IPS-15b (cell line): ENCODE measurements around the gene JADE2.
"Not testable (repeated sequence)": the region's sequence is repeated elsewhere in the genome, so short reads cannot be mapped to it uniquely, and the experiment has no call there.

Experiments
- H3K27me3 ChIP-seq: one replicate; pipeline ENCODE4 v1.6.1; 2013; ENCODE audit warnings: low read length; ENCODE audit not compliant: control insufficient read depth, insufficient read depth
- H3K36me3 ChIP-seq: one replicate; pipeline ENCODE4 v1.6.1; 2013; ENCODE audit warnings: low read length; ENCODE audit not compliant: control insufficient read depth, insufficient read depth
- H3K4me1 ChIP-seq: one replicate; pipeline ENCODE4 v1.6.1; 2013; ENCODE audit warnings: mild to moderate bottlenecking, low read length; ENCODE audit not compliant: control insufficient read depth, insufficient read depth
- H3K4me3 ChIP-seq: one replicate; pipeline ENCODE4 v1.5.1; 2013; ENCODE audit warnings: low read depth, low read length
- H3K9ac ChIP-seq: one replicate; pipeline ENCODE4 v1.6.1; 2013; ENCODE audit warnings: low read depth, mild to moderate bottlenecking, low read length
- H3K9me3 ChIP-seq: one replicate; pipeline ENCODE4 v1.6.1; 2013; ENCODE audit warnings: mild to moderate bottlenecking, low read length; ENCODE audit not compliant: control insufficient read depth, insufficient read depth

Gene JADE2

GRCh38 chr5:134594797-134595457 is 69.5 kb downstream of the JADE2 start:
- no peak overlapping the region for H3K4me3 ChIP-seq
- H3K36me3 ChIP-seq: no peaks in the 10 kb centered on the region
- no peak overlapping the region for H3K9ac ChIP-seq
- no peaks in the 10 kb centered on the region for H3K27me3 ChIP-seq
- peaks cover 32% of the 10 kb centered on the region for H3K4me1 ChIP-seq
- no peaks in the 10 kb centered on the region for H3K9me3 ChIP-seq

- Histone ChIP-seq H3K27me3 (no peaks in the 10 kb centered on the region), H3K4me1 (peaks cover 32% of the 10 kb centered on the region), H3K4me3 (no peak overlapping the region), H3K9me3 (no peaks in the 10 kb centered on the region), H3K36me3 (no peaks in the 10 kb centered on the region), H3K9ac (no peak overlapping the region)
Observed at GRCh38 chr5:134595458-134595838, 70.0 kb downstream of the JADE2 start.

GRCh38 chr5:134599820-134600219 is 74.3 kb downstream of the JADE2 start:
- H3K36me3 ChIP-seq, H3K4me3 ChIP-seq, H3K9ac ChIP-seq, H3K27me3 ChIP-seq, H3K9me3 ChIP-seq, H3K4me1 ChIP-seq: not testable (repeated sequence)

GRCh38 chr5:134600600-134600999 is 75.1 kb downstream of the JADE2 start:
- peaks cover 3% of the 10 kb centered on the region for H3K4me1 ChIP-seq
- no peaks in the 10 kb centered on the region for H3K9me3 ChIP-seq
- H3K27me3 ChIP-seq: no peaks in the 10 kb centered on the region

GRCh38 chr5:134603059-134603458 is 77.6 kb downstream of the JADE2 start:
- H3K4me1 ChIP-seq: no peaks in the 10 kb centered on the region
- no peak overlapping the region for H3K4me3 ChIP-seq
- H3K9ac ChIP-seq: no peak overlapping the region
- no peaks in the 10 kb centered on the region for H3K27me3 ChIP-seq
- H3K36me3 ChIP-seq: no peaks in the 10 kb centered on the region
- H3K9me3 ChIP-seq: no peaks in the 10 kb centered on the region

More at GRCh38 chr5:134600600-134600999, 75.1 kb downstream of the JADE2 start:
- no peak overlapping the region for H3K9ac ChIP-seq
- H3K4me3 ChIP-seq: no peak overlapping the region
- no peaks in the 10 kb centered on the region for H3K36me3 ChIP-seq

- Histone ChIP-seq H3K27me3 (no peaks in the 10 kb centered on the region), H3K36me3 (peaks cover 9% of the 10 kb centered on the region), H3K4me1 (no peaks in the 10 kb centered on the region), H3K9me3 (no peaks in the 10 kb centered on the region), H3K4me3 (no peak overlapping the region), H3K9ac (no peak overlapping the region)
Observed at GRCh38 chr5:134604908-134605307, 79.4 kb downstream of the JADE2 start.

- peaks cover 9% of the 10 kb centered on the region for H3K36me3 ChIP-seq
- no peak overlapping the region for H3K4me3 ChIP-seq
- no peak overlapping the region for H3K9ac ChIP-seq
- no peaks in the 10 kb centered on the region for H3K9me3 ChIP-seq
- no peaks in the 10 kb centered on the region for H3K4me1 ChIP-seq
- H3K27me3 ChIP-seq: no peaks in the 10 kb centered on the region
Observed at GRCh38 chr5:134606726-134607125, 81.3 kb downstream of the JADE2 start.

- H3K36me3 ChIP-seq: peaks cover 11% of the 10 kb centered on the region
- no peaks in the 10 kb centered on the region for H3K4me1 ChIP-seq
- no peak overlapping the region for H3K9ac ChIP-seq
- H3K9me3 ChIP-seq: no peaks in the 10 kb centered on the region
- no peak overlapping the region for H3K4me3 ChIP-seq
- H3K27me3 ChIP-seq: no peaks in the 10 kb centered on the region
Observed at GRCh38 chr5:134608555-134608954, 83.1 kb downstream of the JADE2 start.

GRCh38 chr5:134609232-134609851 is 83.9 kb downstream of the JADE2 start:
- H3K9me3 ChIP-seq: no peaks in the 10 kb centered on the region
- H3K36me3 ChIP-seq: peaks cover 11% of the 10 kb centered on the region
- H3K4me1 ChIP-seq: no peaks in the 10 kb centered on the region
- no peak overlapping the region for H3K4me3 ChIP-seq
- no peaks in the 10 kb centered on the region for H3K27me3 ChIP-seq
- no peak overlapping the region for H3K9ac ChIP-seq

GRCh38 chr5:134610725-134611124 is 85.3 kb downstream of the JADE2 start:
- Histone ChIP-seq H3K36me3 (peaks cover 11% of the 10 kb centered on the region), H3K9ac (no peak overlapping the region), H3K27me3 (no peaks in the 10 kb centered on the region), H3K9me3 (no peaks in the 10 kb centered on the region), H3K4me3 (no peak overlapping the region), H3K4me1 (no peaks in the 10 kb centered on the region)

GRCh38 chr5:134611515-134611914 is 86.0 kb downstream of the JADE2 start:
- Histone ChIP-seq H3K9ac (no peak overlapping the region), H3K4me3 (no peak overlapping the region), H3K9me3 (no peaks in the 10 kb centered on the region), H3K36me3 (peaks cover 11% of the 10 kb centered on the region), H3K4me1 (no peaks in the 10 kb centered on the region), H3K27me3 (no peaks in the 10 kb centered on the region)

GRCh38 chr5:134614450-134615085 is 89.1 kb downstream of the JADE2 start:
- no peaks in the 10 kb centered on the region for H3K27me3 ChIP-seq
- H3K36me3 ChIP-seq: peaks cover 2% of the 10 kb centered on the region
- H3K9me3 ChIP-seq: no peaks in the 10 kb centered on the region
- no peak overlapping the region for H3K4me3 ChIP-seq
- no peaks in the 10 kb centered on the region for H3K4me1 ChIP-seq
- H3K9ac ChIP-seq: no peak overlapping the region
